Measurements from ENCODE around the gene PLSCR4.
"Not testable (repeated sequence)": the region's sequence is repeated elsewhere in the genome, so short reads cannot be mapped to it uniquely, and the experiment has no call there.

Gene PLSCR4

DNA sequence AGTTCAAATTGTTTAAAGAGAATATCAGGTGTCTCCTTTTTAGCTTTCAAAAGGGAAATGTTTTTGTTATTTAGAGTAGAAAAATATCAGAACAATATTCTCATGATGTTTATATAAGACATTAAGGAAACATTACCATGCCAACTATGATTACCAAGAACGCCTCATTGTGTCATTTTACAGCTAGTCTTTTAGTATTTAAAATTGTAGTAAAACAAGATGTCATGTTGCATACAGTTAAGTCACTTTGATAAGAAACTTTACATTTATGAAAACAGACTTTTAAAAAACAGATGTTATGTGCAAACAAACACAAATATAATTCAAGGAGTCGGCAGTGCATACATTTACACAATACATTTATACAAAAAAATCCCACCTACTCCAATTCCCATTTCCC lies 4.4 kb downstream of the PLSCR4 start:
- DNase-seq (ENCODE audit: low spot score), result no peak

DNA sequence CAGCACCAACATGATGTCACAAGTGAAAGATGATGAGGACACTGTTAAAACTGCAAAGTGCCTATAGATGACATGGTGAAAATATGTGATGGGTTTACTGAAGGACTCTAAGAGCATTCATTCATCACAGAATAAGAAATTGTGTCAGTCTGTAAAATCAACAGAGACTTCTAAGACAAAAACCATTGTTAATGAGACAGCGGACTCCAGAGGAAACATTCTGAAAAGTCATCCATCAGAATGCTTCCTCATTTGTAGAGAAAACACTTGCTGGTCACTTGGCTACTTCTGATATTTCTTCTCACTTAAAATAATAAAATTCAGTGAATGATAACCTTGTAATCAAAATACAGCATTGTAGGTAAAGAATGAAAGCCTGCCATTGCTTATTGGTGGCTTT lies 7.3 kb downstream of the PLSCR4 start:
- no peak for DNase-seq (ENCODE audit: low spot score)

DNA sequence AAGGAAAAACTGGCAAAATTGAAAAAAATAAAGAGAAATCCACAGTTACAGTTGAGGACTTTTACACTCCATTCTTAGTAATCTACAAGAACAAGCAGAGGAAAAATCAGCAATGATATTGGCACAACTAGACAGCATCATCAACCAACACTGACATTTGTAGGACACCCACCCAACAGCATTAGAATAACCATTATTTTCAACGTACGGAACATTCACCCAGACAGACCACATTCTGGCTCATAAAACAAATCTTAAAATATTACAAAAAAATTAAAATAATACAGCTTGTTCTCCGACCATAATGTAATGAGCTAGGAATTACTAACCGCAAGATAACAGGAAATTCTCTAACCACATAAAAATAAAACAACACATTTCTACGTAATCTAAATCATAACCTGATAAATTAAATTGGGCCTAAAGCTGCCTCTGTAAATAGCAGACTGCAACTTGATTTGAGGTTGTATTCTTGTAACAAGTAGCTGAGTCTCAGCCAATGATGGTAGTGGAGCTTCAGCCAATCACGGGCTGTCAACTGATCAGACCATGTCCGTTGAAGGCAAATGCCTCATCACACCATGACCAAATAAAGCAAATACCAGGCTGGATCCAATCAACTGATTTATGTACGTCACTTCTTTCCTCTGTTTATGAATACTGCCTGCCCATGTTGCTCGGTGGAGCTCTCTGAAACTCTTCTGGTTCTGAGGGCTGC lies 9.2 kb downstream of the PLSCR4 start:
- DNase-seq (ENCODE audit: low spot score), result no peak

DNA sequence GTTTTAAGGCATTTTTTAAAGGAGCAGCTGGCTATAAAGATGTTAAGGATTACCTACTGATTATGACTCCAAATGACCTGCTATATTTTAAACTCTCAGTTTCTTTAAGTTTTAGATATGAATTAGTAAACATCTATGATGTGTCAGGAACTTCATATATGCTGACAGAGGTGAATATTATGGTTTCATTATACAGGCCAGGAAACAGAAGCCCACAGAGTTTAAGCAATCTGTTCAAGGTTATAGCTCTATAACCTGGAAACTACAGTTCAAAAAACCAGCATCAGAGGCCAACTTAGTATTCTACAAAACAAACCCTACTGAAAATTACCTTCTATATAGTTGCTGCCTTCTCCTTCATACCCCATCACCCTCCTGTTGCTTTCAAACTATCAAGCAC lies 17.4 kb downstream of the PLSCR4 start:
- no peak for DNase-seq (ENCODE audit: low spot score)

DNA sequence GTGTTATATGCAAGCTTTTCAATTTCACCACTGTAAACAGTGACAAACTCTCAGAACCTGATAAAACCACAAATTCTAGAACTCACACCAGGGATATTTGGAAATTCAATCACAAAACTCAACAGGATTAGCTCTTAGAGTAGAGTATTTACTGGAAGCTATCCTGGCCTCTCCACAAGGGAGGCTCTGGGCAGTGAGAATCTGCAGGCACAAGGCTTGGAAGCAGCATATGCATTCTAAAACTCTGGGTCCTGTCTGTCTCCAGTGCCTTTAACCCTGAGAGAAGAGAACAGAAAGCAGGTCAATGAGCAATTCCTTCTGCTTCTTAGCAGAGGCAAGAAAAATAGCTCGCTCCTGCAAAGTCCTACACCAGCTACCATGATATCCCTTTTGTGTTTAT lies 23.4 kb downstream of the PLSCR4 start:
- DNase-seq (ENCODE audit: low spot score), result no peak

DNA sequence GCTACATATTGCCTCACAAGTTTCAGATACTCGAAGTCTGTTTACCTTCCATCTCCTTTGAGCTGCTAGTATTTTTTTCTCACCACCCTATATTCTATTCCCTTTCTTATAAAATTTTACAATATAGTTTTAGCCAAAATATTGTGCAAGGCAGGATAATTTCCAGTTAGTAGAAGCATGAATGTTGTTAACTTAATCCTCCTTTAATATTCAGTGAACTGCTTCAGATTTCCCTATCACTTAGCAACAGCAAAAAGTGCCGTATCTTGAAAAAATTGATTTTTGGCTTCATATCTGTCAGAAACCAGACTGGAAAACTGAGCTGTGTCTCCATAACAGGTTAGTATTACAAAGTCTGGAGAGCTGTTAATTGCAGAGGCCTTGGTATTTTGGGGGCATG lies 24.0 kb downstream of the PLSCR4 start:
- no peak for DNase-seq (ENCODE audit: low spot score)

DNA sequence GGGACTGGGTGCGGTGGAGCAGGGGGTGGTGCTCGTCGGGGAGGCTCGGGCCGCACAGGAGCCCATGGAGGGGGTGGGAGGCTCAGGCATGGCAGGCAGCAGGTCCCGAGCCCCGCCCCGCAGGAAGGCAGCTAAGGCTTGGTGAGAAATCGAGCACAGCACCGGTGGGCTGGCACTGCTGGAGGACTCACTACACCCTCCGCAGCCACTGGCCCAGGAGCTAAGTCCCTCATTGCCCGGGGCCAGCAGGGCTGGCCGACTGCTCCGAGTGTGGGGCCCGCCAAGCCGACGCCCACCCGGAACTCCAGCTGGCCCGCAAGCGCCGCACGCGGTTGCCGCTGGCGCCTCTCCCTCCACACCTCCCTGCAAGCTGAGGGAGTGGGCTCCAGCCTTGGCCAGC lies 25.4 kb downstream of the PLSCR4 start:
- DNase-seq (ENCODE audit: low spot score), result not testable (repeated sequence)

DNA sequence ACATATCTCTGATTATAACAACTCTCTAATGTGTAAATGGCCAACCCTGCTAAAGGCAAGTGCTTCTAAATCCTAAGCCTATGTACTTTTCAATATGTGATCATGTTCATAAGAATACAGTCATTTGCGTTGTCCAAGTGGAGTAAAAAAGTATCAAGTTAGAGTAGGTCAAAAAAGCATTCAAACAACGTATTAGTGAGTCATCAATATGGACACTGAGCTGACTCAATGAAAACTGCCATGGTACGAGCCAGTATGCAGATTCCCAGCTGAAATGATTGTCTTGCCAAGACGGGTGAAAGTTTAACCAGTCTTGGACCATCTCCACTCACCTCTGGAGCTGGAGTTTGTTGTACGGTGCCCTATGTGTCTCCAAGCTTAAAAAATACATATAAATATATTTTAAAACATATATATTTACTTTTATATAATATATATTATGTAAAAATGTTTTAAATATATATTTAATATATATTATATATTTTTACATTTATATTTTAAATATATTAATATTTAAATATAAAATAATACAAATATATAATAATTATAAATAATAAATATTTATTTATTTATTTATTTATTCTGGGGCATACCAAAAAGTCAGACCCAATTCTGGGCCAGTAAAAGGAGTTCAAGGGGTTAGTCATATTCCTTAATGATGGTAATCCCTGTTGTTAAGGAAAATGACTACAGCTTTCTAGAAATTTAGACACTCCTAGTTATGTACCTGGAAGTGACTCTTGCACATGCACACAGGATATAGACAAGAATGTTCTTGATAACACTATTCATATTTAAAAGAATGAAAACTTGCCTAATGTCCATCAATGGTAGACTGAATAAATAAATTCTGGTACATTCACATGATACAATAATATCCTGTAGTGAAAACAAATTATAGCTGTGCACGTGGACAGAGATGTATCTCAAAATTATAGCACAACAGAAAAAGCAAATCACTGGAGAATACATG lies 27.2 kb downstream of the PLSCR4 start:
- no peak for DNase-seq (ENCODE audit: low spot score)

DNA sequence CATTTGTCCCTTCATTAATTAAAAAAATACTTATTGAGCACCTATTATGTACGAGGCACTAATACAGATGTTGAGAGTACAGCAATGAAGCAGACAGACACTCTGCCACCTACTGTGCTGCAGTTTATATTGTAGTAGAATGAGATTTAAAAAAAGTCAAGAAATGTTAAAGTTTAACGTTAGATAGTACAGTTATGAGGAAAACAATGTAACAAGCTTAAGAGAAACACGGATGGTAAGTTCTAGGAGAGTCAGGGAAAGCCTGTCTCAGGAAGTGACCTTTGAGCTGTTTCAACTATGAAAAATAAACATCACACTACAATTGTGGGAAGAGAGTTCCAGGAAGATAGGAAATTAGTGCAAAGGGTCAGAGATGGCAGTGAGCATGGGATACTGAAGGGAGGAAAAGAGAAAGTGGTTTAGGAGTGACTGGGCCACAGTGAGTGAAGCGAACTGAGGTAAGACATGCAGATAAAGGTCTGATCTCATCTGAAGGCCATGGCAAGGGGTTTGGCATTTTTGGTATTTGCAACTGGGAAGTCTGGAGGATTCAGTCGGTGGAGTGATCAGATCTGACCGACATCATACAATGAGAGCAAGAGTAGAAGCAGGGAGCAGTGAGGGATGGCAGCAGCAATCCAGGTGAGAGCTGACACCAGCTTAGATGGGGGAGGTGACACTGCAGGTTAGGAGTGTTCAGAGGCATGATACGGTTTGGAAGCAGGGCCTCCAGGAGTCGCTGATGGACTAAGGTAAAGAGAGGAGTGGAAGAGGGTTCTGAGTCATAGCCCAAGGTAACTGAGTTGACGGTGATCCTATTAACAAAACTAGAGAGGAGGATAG lies 28.5 kb downstream of the PLSCR4 start:
- no peak for DNase-seq (ENCODE audit: low spot score)

DNA sequence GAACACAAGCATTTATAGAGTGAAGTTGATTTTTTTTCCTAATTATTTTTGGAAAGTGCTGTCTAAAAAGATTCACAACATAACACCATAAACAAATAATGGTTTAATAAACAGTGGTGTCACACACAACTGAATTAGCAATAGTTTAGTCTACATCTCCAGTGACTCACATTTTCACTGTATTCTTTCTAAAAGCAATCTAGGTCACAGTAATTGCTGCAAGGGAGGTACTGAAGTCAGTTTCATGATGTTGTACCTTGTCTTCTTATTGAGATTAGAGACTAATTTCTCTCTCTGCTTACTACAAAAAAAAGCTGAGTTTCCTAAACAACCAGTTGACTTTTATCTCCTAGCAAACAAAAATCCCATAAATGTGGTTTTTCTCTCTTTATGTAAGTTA lies 29.6 kb downstream of the PLSCR4 start:
- no peak for DNase-seq (ENCODE audit: low spot score)

DNA sequence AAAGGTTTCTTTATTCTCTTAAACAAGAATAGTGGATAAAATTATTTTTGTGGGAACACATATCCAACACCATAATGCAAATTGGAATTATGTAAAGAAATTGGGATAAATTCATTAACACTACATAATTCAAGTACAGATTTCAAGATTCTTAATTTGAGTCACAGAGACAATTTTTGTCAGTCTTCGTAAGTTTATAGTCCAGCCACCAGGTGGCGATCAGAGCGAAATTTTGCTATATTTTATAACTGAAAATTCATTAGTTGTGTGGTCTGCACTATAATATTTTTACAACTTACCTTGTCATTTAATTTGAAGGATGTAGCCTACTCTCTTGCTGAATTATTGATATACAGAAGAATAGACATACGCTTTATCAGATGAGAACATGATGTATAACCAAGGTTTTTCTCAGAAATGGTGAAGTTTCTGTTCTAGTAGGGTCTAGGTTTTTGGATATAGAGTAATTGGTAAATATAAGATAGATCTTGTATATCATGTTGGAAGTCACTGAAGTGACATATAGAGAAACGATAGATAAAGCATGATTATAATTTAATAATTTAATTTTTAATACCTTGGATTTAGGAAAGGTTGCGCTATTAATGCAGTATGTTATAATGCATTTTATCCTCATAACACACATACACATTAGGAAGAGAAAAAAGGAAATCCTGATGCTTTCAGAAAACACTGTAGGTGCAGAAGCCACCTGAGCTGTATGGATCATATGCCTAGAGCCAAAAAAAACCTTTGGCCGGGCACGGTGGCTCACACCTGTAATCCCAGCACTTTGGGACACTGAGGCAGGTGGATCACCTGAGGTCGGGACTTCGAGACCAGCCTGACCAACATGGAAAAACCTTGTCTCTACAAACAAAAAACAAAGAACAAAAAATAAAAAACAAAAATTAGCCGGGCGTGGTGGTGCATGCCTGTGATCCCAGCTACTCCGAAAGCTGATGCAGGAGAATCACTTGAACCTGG lies 31.7 kb downstream of the PLSCR4 start:
- peak; percentile 55 for DNase-seq (ENCODE audit: low spot score)

DNA sequence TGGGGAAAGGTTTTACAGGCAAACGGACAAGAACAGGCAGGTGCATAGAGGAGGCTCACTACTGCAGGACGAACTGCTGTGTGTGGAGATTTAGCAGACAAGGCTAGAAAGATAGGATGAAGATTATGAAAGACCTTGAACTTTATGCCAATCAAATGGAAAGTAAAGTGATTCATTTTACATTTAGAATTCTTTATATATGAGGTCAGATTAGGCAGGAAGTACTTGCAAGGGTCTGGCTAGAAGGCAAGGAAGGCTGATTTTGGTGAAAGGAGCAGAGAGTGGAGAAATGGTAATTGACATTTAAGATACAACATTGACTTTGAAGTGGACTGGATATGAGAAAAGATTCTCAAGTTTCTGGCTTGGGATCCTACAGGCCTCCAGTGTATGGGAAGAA lies 33.6 kb downstream of the PLSCR4 start:
- DNase-seq (ENCODE audit: low spot score), result no peak

DNA sequence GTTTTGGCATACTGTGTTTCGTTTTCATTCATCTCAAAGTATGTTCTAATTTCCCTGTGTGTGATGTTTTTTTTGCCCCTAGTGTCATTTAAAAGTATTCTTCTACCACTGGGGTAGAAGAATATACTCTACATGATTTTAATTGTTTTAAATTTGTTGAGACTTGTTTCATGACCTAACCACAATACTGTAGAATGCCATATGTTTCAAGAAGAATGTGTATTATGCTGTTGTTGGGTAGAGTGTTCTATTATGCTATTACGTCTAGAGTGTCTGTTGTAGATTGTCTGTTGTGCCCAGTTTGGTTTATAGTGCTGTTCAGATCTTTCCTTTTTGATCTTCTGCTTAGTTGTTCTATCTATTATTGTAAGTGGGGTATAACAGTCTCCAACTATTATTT lies 36.4 kb downstream of the PLSCR4 start:
- DNase-seq (ENCODE audit: low spot score), result no peak

DNA sequence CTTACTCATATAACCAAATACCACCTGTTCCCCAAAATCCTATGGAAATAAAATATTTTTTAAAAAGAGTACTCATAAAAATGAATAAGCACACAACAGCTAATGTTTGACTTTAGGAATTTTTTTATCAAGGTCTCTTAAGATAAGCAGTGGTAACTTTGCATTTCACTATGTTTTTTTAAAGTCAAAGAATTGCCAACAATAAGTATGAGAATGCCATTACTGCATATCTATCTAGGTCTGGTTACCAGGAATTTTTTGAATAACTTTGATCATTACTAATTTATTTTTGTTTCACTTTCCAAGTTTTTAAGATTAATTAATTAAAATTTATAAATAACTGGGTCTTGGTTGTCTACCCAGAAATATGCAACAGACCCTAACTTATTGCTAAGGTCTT lies 41.5 kb downstream of the PLSCR4 start:
- DNase-seq (ENCODE audit: low spot score), result no peak

DNA sequence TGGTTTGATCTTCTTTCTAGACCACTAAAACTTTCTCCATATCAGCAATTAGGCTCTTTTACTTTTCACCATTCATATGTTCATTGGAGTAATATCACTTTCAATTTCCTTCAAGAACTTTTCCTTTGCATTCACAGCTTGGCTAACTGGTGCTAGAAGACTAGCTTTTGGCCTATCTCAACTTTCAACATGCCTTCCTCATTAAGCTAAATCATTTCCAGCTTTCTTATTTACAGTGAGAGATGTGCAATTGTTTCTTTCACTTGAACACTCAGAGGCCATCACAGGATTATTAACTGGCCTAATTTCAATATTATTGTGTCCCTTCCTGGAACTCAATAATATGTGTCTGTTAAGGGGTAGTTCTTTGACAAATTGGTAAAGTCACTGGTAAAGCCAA lies 47.1 kb downstream of the PLSCR4 start:
- no peak for DNase-seq (ENCODE audit: low spot score)

DNA sequence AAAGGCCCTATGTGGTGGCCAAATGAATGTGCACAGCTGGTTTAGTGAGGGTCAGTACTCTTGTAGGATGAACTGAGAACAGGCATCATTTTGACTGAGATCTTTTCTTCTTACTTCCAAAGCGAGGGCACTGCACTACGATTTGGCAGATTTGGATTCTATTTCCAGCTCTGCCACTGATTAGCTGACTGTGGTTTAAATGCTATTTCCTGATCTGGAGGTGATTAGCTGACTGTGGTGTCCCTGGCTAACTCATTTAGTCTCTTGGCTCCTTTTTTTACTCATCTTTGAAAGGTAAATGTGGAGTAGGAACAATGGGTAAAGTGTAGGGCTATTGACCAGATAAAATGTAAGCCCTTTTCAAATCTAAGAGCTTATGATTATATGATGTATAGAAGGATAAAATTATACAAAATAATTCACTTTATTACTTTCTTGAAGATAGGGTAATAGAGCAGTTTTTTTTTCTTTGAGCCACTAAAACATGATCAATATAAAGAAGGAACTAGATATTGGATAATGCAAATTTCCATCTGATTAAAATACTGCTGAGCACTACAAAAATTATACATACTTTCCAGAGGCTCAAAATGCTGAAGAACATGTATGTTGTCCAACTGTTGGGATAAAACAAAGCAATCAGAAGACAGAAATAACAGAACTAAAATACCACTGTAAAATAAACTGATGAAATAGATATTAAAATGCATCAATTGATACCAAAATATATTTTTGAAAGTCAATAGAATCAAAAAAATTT lies 50.3 kb downstream of the PLSCR4 start:
- DNase-seq (ENCODE audit: low spot score), result no peak

DNA sequence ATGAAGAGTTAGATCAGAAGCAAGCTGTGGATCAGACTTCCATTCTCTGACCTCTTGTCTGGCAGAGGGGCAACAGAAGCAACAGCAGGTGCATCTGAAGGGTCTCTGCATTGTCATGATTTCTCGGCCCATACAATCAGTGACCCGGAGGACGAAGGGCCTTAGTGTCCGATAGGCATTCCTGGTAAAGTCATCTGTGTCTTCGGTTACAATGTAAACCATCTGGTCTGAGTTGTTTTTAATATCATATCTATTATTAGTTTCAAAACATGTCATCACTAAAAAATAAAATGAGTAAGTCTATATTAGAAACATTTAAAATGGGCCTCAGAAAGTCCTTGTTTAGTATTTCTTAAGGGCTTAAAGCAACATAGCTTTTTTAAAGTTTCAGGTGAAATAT lies 51.1 kb downstream of the PLSCR4 start:
- no peak for DNase-seq (ENCODE audit: low spot score)

DNA sequence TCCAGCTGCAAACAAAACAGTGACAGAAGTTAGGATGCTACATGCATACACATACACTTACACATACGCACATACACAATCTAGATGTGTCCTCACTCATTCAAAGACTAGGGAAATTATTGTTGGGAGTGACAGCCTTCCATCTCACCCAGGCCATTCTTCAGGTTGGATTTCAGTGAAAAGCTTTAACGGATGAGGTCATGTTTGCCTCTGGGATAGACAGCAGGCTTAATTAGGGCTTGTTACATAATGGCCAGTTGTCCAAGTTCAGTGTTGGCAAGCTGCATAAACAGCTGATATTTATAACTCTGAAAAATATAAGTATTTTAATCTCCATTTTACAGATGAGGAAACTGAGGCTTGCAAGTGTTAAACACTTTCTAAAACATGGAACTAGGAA lies 54.1 kb downstream of the PLSCR4 start:
- no peak for DNase-seq (ENCODE audit: low spot score)

DNA sequence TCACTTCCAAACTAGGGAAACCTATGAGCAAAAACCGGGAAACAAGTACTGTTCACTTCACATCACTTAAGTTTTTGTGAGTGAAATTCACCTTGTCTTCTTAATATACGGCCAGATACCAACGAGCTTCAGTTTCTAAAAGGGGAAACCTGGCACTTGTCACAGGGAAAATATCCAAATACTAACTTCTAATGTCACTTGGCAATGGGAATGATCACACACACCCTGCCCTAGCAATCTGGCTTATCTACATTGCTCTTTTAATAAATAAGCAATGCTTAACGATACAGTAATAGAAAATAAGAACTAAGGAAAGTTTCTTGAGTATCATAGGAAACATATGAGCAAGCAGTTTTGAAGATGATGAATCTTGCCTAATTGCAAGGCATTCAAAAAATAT lies 55.3 kb downstream of the PLSCR4 start:
- DNase-seq (ENCODE audit: low spot score), result no peak

DNA sequence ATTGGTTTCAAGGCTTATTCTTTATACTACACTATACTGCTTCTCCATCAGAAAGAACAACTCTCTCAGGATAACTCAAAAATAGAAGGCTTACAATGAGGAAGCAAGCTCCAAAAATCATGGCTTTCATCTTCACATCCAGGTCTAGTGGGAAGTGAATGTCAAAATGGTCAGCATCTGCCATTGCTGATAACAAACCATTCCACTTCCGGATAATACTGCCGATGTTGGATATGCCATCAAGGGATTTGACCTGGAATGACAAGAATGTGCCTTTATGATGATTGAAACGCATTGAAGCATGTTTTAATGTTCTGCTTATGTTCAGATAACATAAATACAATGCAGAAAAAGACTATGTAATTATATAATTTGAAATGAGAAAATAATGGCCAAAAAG lies 55.9 kb downstream of the PLSCR4 start:
- no peak for DNase-seq (ENCODE audit: low spot score)

DNA sequence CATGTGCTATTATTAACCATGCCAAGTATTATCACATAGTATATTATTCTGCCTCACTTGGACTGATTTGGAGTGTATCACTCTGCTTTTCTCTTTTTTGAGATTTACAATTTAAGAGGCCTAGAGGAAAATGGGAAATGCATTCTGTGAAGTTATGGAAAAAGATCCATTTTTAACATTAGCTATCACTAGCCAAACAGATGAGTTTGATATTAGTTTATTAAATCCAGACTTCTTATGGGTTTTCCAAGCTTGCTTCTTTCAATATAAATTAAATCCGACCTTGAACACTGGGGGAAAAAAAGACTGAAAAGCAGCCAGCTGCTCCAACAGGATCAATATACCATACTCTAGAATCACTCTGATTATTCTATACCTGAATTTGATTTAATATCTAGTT lies 59.9 kb downstream of the PLSCR4 start:
- DNase-seq (ENCODE audit: low spot score), result no peak

All from hematopoietic multipotent progenitor cell treated with erythropoietin and hydrocortisone succinate and interleukin-3 and kit ligand, for 17 days (in vitro differentiated cells).